NOMO-1 (cell line): ENCODE measurements around the gene SIX3.

ENCODE experiments used
- DNase-seq, 2 experiments: peaks; one replicate each; lab custom pipeline; 2025; ENCODE audit not compliant: unreplicated experiment in 2 of 2; lab: John Stamatoyannopoulos, UW

The SIX3 gene

GRCh38 chr2:44930274-44931197 lies 11.0 kb upstream of the SIX3 start:
- no peak for DNase-seq

- DNase-seq = no peak
Observed at GRCh38 chr2:44931198-44931780, 10.2 kb upstream of the SIX3 start.

GRCh38 chr2:44932079-44932478 lies 9.4 kb upstream of the SIX3 start:
- DNase-seq = no peak

- DNase-seq = no peak
Observed at GRCh38 chr2:44932564-44933392, 8.7 kb upstream of the SIX3 start.

- DNase-seq = no peak
Observed at GRCh38 chr2:44933434-44933951, 8.0 kb upstream of the SIX3 start.

GRCh38 chr2:44934038-44934982 lies 7.2 kb upstream of the SIX3 start:
- DNase-seq = no peak

- DNase-seq = no peak
Observed at GRCh38 chr2:44934983-44935728, 6.3 kb upstream of the SIX3 start.

- no peak for DNase-seq
Observed at GRCh38 chr2:44935729-44936098, 5.8 kb upstream of the SIX3 start.

- DNase-seq = no peak
Observed at GRCh38 chr2:44936275-44936674, 5.2 kb upstream of the SIX3 start.

GRCh38 chr2:44936715-44937687 lies 4.5 kb upstream of the SIX3 start:
- no peak for DNase-seq

GRCh38 chr2:44937688-44938240 lies 3.7 kb upstream of the SIX3 start:
- DNase-seq = no peak

- no peak for DNase-seq
Observed at GRCh38 chr2:44938287-44939105, 3.0 kb upstream of the SIX3 start.

- no peak for DNase-seq
Observed at GRCh38 chr2:44939106-44940048, 2.1 kb upstream of the SIX3 start.

GRCh38 chr2:44940049-44940494 lies 1.4 kb upstream of the SIX3 start:
- DNase-seq = no peak

- DNase-seq = no peak
Observed at GRCh38 chr2:44940732-44941464, 604 bp upstream of the SIX3 start.
